Lung (tissue), 12 donors: Measurements from ENCODE around the gene LRP1B. TPM values are rescaled to one million over a fixed set of nuclear protein-coding genes. Genes with fewer than 3 reads are reported as not detected.
A peak's percentile ranks its signal among the peaks of the same experiment; 100 is the strongest.

Experiments used
- ATAC-seq: fragments of 200-7000 bp; cut with Tn5 transposase; one replicate; pipeline ENCODE4 v1.9.1; 2020; ENCODE audit warnings: moderate number of reproducible peaks; ENCODE audit not compliant: insufficient read depth, low FRiP score
- DNase-seq, 3 donors: peaks; one replicate each; pipeline ENCODE4 v3.0.0-alpha.2; 2013 to 2017
- H3K27ac ChIP-seq, 2 donors: one replicate each; pipeline ENCODE4 v1.5.1; 2013; ENCODE audit warnings: mild to moderate bottlenecking in 2 of 2, moderate library complexity in 2 of 2, control low read depth in 1 of 2, inconsistent platforms in 1 of 2, low read depth in 1 of 2, low read length in 1 of 2
- H3K27me3 ChIP-seq, 3 donors: one replicate each; pipeline ENCODE4 v1.5.1; 2013; ENCODE audit warnings: low read length in 2 of 3; ENCODE audit not compliant: control insufficient read depth in 3 of 3, insufficient read depth in 3 of 3
- H3K36me3 ChIP-seq, 4 donors: one replicate each; pipeline ENCODE4 v1.5.1; 2013; ENCODE audit warnings: low read length in 4 of 4, mild to moderate bottlenecking in 1 of 4, moderate library complexity in 1 of 4; ENCODE audit not compliant: control insufficient read depth in 4 of 4, insufficient read depth in 4 of 4
- H3K4me1 ChIP-seq, 5 donors: one replicate each; pipeline ENCODE4 v1.5.1; 2013; ENCODE audit warnings: low read length in 5 of 5, mild to moderate bottlenecking in 2 of 5, moderate library complexity in 1 of 5; ENCODE audit not compliant: control insufficient read depth in 5 of 5, insufficient read depth in 5 of 5
- H3K4me3 ChIP-seq: one replicate; pipeline ENCODE4 v1.5.1; 2013; ENCODE audit warnings: mild to moderate bottlenecking, control low read depth, moderate library complexity
- H3K9ac ChIP-seq, 2 donors: one replicate each; pipeline ENCODE4 v1.5.1; 2013; ENCODE audit warnings: low read length in 2 of 2, control low read depth in 1 of 2; ENCODE audit not compliant: insufficient read depth in 1 of 2
- H3K9me3 ChIP-seq, 4 donors: one replicate each; pipeline ENCODE4 v1.5.1; 2013; ENCODE audit warnings: low read length in 3 of 4, mild to moderate bottlenecking in 1 of 4, moderate library complexity in 1 of 4; ENCODE audit not compliant: control insufficient read depth in 4 of 4, insufficient read depth in 3 of 4
- WGBS, 2 donors: extraction: QIAGEN DNeasy Blood & Tissue Kit; methylation state at CpG; one replicate each; pipeline ENCODE4 v1.1.7; 2013; 5-methylcytosine and 5-hydroxymethylcytosine counted together
- polyA plus RNA-seq, 2 donors: library from polyadenylated mRNA; stranded (reverse); fragments of 200-250 nt; gene quantifications; one replicate each; pipeline ENCODE4 v1.2.1, GENCODE V29; 2013
- total RNA-seq, 2 donors: library from RNA; depleted of rRNA in 1 of 2; stranded (reverse); fragments of >200 nt in 1 of 2; gene quantifications; one replicate each; pipeline ENCODE4 v1.2.1, GENCODE V29; 2014 to 2021
- TF ChIP-seq, protein P1 (sequence below): IDR thresholded peaks from 2 replicates; pipeline ENCODE4 v1.5.1; 2012; ENCODE audit warnings: mild to moderate bottlenecking; ENCODE audit errors: control extremely low read depth, extremely low read depth
- donor health status: control.
- donor health status: control.
- donor health status: Bipolar disorder and iron deficiency.
- donor health status: healthy.
- donor health status: DM: yes; HTN: yes; CAD: no.

Gene LRP1B
- total and polyA plus RNA-seq, 4 donors: 0.01 to 6.5 (median 0.16) TPM

DNA sequence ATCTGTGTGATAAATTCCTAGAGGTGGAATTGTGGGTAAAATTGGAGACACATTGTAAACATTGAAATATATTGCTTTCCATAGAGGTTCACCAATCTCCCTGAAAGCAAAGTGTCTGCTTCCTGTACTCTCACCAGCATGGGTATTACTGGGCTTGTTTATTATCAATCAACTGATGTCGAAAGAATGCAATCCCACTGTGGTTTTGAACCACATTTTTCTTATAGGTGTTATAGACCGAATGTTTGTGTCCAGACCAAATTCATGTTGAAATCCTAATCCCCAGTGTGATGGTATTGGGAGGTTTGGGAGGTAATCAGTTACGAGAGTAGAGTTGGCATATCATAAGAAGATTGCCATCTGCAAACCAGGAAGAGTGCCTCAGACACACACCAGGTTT lies 1212.4 kb downstream of the LRP1B start:
- DNase-seq (no peak), ATAC-seq (no peak)
- TF ChIP-seq, protein P1, sequence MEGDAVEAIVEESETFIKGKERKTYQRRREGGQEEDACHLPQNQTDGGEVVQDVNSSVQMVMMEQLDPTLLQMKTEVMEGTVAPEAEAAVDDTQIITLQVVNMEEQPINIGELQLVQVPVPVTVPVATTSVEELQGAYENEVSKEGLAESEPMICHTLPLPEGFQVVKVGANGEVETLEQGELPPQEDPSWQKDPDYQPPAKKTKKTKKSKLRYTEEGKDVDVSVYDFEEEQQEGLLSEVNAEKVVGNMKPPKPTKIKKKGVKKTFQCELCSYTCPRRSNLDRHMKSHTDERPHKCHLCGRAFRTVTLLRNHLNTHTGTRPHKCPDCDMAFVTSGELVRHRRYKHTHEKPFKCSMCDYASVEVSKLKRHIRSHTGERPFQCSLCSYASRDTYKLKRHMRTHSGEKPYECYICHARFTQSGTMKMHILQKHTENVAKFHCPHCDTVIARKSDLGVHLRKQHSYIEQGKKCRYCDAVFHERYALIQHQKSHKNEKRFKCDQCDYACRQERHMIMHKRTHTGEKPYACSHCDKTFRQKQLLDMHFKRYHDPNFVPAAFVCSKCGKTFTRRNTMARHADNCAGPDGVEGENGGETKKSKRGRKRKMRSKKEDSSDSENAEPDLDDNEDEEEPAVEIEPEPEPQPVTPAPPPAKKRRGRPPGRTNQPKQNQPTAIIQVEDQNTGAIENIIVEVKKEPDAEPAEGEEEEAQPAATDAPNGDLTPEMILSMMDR: no peak
- Histone ChIP-seq H3K4me1 (peaks cover 0 to 3% (median 0%) of the 10 kb centered on the region in 5 donors), H3K36me3 (no peaks in the 10 kb centered on the region), H3K9me3 (no peaks in the 10 kb centered on the region), H3K4me3 (no peak overlapping the region), H3K27me3 (no peaks in the 10 kb centered on the region), H3K9ac (no peak overlapping the region), H3K27ac (no peak overlapping the region)
- WGBS, 2 donors: 80 to 82% methylated on average over 3 of the region's 3 CpGs

DNA sequence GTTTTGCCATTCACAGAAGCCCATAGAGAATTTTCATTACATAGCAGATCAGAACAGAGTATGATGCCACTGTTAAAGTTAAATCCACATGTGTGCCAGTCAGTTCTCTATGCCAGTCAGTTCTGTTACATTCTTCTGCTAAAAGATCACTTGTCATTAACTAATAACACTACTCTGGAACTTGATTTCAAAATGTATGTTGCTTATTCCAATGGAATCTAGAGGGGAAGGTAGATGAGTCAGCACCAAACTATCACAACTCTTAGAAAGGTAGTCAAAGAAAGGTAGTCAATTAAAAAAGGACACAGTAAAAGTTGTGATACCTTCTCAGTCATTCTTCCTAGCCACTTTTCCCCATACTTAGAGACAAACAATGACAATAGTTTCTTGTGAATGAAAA lies 1214.4 kb downstream of the LRP1B start:
- Histone ChIP-seq H3K36me3 (no peaks in the 10 kb centered on the region), H3K9ac (no peak overlapping the region), H3K9me3 (no peaks in the 10 kb centered on the region), H3K27ac (no peak overlapping the region), H3K4me3 (no peak overlapping the region), H3K27me3 (no peaks in the 10 kb centered on the region), H3K4me1 (peaks cover 0 to 3% (median 0%) of the 10 kb centered on the region in 5 donors)
- no peak for DNase-seq
- ATAC-seq: no peak
- TF ChIP-seq, protein P1: no peak

DNA sequence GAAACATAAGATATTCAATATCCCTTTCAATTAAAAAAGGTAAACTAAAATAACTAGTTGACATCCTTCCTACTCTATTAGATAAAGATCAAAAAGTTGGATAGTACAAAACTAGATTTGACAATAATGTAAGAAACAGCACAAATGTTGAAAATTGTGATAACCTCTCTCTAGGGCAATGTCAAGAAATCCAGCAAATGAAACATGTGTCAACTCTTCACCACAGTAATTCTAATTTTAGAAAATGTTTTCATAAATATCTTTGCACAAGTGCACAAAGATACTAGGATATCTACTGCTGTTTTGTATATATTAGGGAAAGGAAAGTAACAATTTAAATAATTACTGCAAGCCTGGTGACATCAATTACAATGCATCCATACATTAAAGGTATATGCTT lies 1220.1 kb downstream of the LRP1B start:
- Histone ChIP-seq H3K9me3 (no peaks in the 10 kb centered on the region), H3K4me1 (no peaks in the 10 kb centered on the region), H3K36me3 (no peaks in the 10 kb centered on the region), H3K4me3 (no peak overlapping the region), H3K27ac (no peak overlapping the region), H3K27me3 (no peaks in the 10 kb centered on the region), H3K9ac (no peak overlapping the region)
- ATAC-seq (no peak), DNase-seq (no peak)
- TF ChIP-seq, protein P1: no peak

DNA sequence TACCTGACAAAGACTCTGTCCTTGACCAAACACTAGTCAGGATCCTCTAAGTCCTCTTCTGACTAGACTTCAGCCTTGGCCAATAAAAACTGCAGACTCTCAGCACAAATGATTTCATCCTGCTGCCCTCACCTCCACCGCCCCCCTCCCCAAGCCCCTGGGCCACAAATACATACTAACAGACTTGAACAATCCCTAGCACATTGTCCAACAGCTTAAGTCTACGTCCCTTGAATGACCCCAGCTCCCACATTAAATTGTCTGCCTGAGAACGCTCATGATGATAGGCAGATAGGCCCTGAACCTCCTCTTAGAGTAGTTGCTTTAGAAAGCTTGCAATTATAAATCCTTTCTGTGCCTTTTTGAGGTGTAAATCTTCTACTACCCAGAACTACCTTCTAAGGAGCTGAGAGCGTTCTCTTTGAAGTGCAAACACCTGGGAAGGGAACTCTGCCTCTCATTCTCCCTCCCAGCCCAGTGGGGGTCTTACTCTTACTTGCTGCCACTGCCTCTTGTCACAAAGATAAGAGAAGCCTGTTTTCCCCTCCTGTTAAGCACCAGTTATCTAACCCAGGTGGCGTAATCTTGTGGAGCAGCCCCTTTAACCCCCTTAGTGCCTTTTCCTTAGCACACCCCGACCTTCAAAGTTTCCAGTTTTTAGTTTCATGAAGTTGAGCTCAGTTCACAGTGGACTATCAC lies 1225.6 kb downstream of the LRP1B start:
- Histone ChIP-seq H3K4me1 (no peaks in the 10 kb centered on the region), H3K27ac (no peak overlapping the region), H3K4me3 (no peak overlapping the region), H3K9me3 (no peaks in the 10 kb centered on the region), H3K9ac (no peak overlapping the region), H3K36me3 (no peaks in the 10 kb centered on the region), H3K27me3 (no peaks in the 10 kb centered on the region)
- ATAC-seq (no peak), DNase-seq (peak in 2 of 3 donors; percentile 38 to 58)
- TF ChIP-seq, protein P1: no peak
- 53 to 70% methylated on average over 6 of the region's 6 CpGs for WGBS, 2 donors
